BLaER1 (cell line): ENCODE measurements around the gene CTDP1.

Experiments
- H3K27ac ChIP-seq: shearing (Covaris generic); formaldehyde crosslinking; 2 replicates; pipeline ENCODE4 v1.8.1; 2022
- H3K27me3 ChIP-seq: shearing (Covaris generic); formaldehyde crosslinking; 2 replicates; pipeline ENCODE4 v1.8.1; 2022
- H3K36me3 ChIP-seq: shearing (Covaris generic); formaldehyde crosslinking; 2 replicates; pipeline ENCODE4 v1.8.1; 2022
- H3K4me1 ChIP-seq: shearing (Covaris generic); formaldehyde crosslinking; 2 replicates; pipeline ENCODE4 v1.8.1; 2022
- H3K4me2 ChIP-seq: shearing (Covaris generic); formaldehyde crosslinking; 2 replicates; pipeline ENCODE4 v1.8.1; 2022
- H3K4me3 ChIP-seq: shearing (Covaris generic); formaldehyde crosslinking; 2 replicates; pipeline ENCODE4 v1.8.1; 2022
- H3K9ac ChIP-seq: shearing (Covaris generic); formaldehyde crosslinking; 2 replicates; pipeline ENCODE4 v1.8.1; 2022
- H3K9me3 ChIP-seq: shearing (Covaris generic); formaldehyde crosslinking; 2 replicates; pipeline ENCODE4 v1.8.1; 2022
- H4K20me1 ChIP-seq: shearing (Covaris generic); formaldehyde crosslinking; 2 replicates; pipeline ENCODE4 v1.8.1; 2022
- Cebpa-rat ChIP-seq: shearing (Covaris generic); IDR thresholded peaks from 2 replicates; pipeline ENCODE4 v1.8.1; 2022

The CTDP1 gene

DNA sequence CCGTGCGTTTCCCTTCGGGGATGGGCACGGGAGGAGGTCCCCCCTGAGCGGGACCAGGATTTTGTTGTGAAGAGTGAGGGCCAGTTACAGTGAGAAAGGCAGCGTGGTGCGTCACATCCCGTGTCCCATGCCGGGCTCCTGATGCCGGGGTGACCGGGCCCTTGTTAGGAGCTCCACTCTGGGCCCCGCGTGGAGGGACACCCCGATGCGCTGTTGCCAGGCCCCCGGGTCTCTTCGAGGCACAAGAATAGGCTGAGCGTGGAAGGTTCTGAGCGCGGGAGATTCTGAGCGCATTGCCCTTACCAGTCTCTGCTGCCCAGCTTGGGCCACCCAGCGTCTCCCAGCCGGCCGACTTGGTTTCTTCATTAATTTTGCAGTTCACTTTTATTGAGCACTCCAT is 17.6 kb downstream of the CTDP1 start:
- Histone ChIP-seq H3K4me3 (no peak overlapping the region), H3K36me3 (peaks cover 69% of the 10 kb centered on the region)

DNA sequence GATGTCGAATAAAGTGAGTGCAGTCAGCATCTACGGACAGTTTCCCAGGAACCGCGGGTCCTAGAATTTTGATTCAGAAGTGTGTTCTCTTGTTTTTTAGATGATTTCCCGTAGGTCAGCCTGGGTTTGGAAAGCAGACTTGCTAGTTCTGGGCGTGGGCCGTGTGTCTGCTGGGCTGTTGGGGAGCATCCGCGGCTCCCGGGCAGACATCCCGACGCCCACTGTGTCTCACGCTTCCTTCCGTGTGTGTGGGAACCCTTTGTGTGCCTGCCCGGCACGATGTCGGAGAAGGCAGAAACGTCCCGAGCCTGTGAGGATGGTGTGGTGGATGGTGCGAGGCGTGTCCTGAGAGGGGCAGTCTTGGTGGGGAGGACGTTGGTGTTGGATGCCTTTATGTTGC is 18.4 kb downstream of the CTDP1 start:
- TF ChIP-seq Cebpa-rat = no peak

More for the DNA sequence above, 17.6 kb downstream of the CTDP1 start:
- peaks cover 31% of the 10 kb centered on the region for H3K4me1 ChIP-seq
- no peak overlapping the region for H3K27ac ChIP-seq
- TF ChIP-seq Cebpa-rat = no peak
- no peak overlapping the region for H3K4me2 ChIP-seq
- peaks cover 95% of the 10 kb centered on the region for H4K20me1 ChIP-seq
- 0 out of 2 replicates have a peak, but pooled peaks cover 3% of the 10 kb centered on the region for H3K9me3 ChIP-seq
- H3K9ac ChIP-seq = no peak overlapping the region
- no peaks in the 10 kb centered on the region for H3K27me3 ChIP-seq

GRCh38 chr18:79698668-79699335 is 19.2 kb downstream of the CTDP1 start:
- Histone ChIP-seq H3K4me1 (peaks cover 22% of the 10 kb centered on the region), H3K27ac (no peak overlapping the region)

More for the DNA sequence above, 18.4 kb downstream of the CTDP1 start:
- 0 out of 2 replicates have a peak, but pooled peaks cover 3% of the 10 kb centered on the region for H3K9me3 ChIP-seq
- H3K4me2 ChIP-seq = no peak overlapping the region
- H4K20me1 ChIP-seq = peaks cover 95% of the 10 kb centered on the region
- H3K36me3 ChIP-seq = peaks cover 77% of the 10 kb centered on the region
- H3K27me3 ChIP-seq = no peaks in the 10 kb centered on the region
- H3K4me1 ChIP-seq = peaks cover 28% of the 10 kb centered on the region
- no peak overlapping the region for H3K4me3 ChIP-seq
- no peak overlapping the region for H3K9ac ChIP-seq
- H3K27ac ChIP-seq = no peak overlapping the region

GRCh38 chr18:79699653-79700052 is 20.1 kb downstream of the CTDP1 start:
- Histone ChIP-seq H4K20me1 (peaks cover 95% of the 10 kb centered on the region), H3K36me3 (peaks cover 94% of the 10 kb centered on the region)

More at GRCh38 chr18:79698668-79699335, 19.2 kb downstream of the CTDP1 start:
- Histone ChIP-seq H3K9ac (no peak overlapping the region), H4K20me1 (peaks cover 95% of the 10 kb centered on the region), H3K27me3 (no peaks in the 10 kb centered on the region), H3K4me2 (no peak overlapping the region), H3K9me3 (0 out of 2 replicates have a peak, but pooled peaks cover 3% of the 10 kb centered on the region), H3K36me3 (peaks cover 85% of the 10 kb centered on the region), H3K4me3 (no peak overlapping the region)
- no peak for TF ChIP-seq Cebpa-rat

GRCh38 chr18:79702906-79703305 is 23.3 kb downstream of the CTDP1 start:
- Histone ChIP-seq H3K36me3 (peaks cover 100% of the 10 kb centered on the region), H3K27ac (no peak overlapping the region), H3K27me3 (no peaks in the 10 kb centered on the region), H3K9me3 (0 out of 2 replicates have a peak, but pooled peaks cover 3% of the 10 kb centered on the region), H3K4me1 (no peaks in the 10 kb centered on the region), H3K4me2 (no peak overlapping the region), H3K4me3 (no peak overlapping the region), H3K9ac (no peak overlapping the region), H4K20me1 (peaks cover 91% of the 10 kb centered on the region)
- no peak for TF ChIP-seq Cebpa-rat

More at GRCh38 chr18:79699653-79700052, 20.1 kb downstream of the CTDP1 start:
- H3K4me2 ChIP-seq = no peak overlapping the region
- peaks cover 13% of the 10 kb centered on the region for H3K4me1 ChIP-seq
- no peak overlapping the region for H3K4me3 ChIP-seq
- 0 out of 2 replicates have a peak, but pooled peaks cover 3% of the 10 kb centered on the region for H3K9me3 ChIP-seq
- no peak overlapping the region for H3K9ac ChIP-seq
- no peaks in the 10 kb centered on the region for H3K27me3 ChIP-seq
- no peak overlapping the region for H3K27ac ChIP-seq
- TF ChIP-seq Cebpa-rat = no peak

- Histone ChIP-seq H3K9ac (no peak overlapping the region), H3K4me2 (no peak overlapping the region), H3K4me1 (no peaks in the 10 kb centered on the region), H3K27me3 (no peaks in the 10 kb centered on the region), H3K36me3 (peaks cover 96% of the 10 kb centered on the region), H3K9me3 (0 out of 2 replicates have a peak, but pooled peaks cover 3% of the 10 kb centered on the region), H3K4me3 (no peak overlapping the region), H3K27ac (no peak overlapping the region), H4K20me1 (peaks cover 85% of the 10 kb centered on the region)
- TF ChIP-seq Cebpa-rat = no peak
Observed at GRCh38 chr18:79704631-79705030, 25.0 kb downstream of the CTDP1 start.

- no peak overlapping the region for H3K4me3 ChIP-seq
- H3K9me3 ChIP-seq = 0 out of 2 replicates have a peak, but pooled peaks cover 3% of the 10 kb centered on the region
- no peaks in the 10 kb centered on the region for H3K4me1 ChIP-seq
- H3K4me2 ChIP-seq = no peak overlapping the region
- H3K36me3 ChIP-seq = peaks cover 96% of the 10 kb centered on the region
- TF ChIP-seq Cebpa-rat = no peak
- no peak overlapping the region for H3K27ac ChIP-seq
- H3K27me3 ChIP-seq = no peaks in the 10 kb centered on the region
- peaks cover 78% of the 10 kb centered on the region for H4K20me1 ChIP-seq
- no peak overlapping the region for H3K9ac ChIP-seq
Observed at GRCh38 chr18:79705272-79705671, 25.7 kb downstream of the CTDP1 start.

DNA sequence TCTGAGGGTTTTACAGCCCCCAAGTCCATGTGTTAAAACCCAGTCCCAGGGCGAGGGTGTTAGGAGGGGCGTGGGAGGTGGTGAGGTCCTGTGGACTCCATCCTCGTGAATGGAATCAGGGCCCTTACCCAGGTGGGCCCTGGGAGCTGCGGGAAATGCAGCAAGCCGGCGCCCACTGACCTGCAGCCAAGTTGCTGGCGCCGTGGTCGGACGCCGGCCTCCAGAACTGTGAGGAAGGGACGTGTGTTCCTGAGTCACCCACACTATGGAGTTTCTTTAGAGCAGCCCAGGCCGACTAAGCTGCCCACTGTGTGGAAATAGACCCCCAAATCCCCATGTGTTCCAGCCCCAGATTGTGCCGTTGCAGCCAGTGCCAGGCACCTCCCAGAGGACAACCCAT is 26.4 kb downstream of the CTDP1 start:
- Histone ChIP-seq H3K4me3 (no peak overlapping the region), H4K20me1 (peaks cover 71% of the 10 kb centered on the region), H3K9me3 (no peaks in the 10 kb centered on the region), H3K4me2 (no peak overlapping the region), H3K27me3 (no peaks in the 10 kb centered on the region), H3K36me3 (peaks cover 96% of the 10 kb centered on the region), H3K9ac (no peak overlapping the region), H3K4me1 (no peaks in the 10 kb centered on the region), H3K27ac (no peak overlapping the region)
- TF ChIP-seq Cebpa-rat = no peak

GRCh38 chr18:79706658-79707057 is 27.1 kb downstream of the CTDP1 start:
- Histone ChIP-seq H4K20me1 (peaks cover 69% of the 10 kb centered on the region), H3K27ac (no peak overlapping the region), H3K9me3 (no peaks in the 10 kb centered on the region), H3K9ac (no peak overlapping the region), H3K4me1 (no peaks in the 10 kb centered on the region), H3K4me2 (no peak overlapping the region), H3K4me3 (no peak overlapping the region), H3K27me3 (no peaks in the 10 kb centered on the region), H3K36me3 (peaks cover 96% of the 10 kb centered on the region)
- TF ChIP-seq Cebpa-rat = no peak

GRCh38 chr18:79707239-79707638 is 27.6 kb downstream of the CTDP1 start:
- Histone ChIP-seq H3K4me3 (no peak overlapping the region), H3K27ac (no peak overlapping the region), H3K36me3 (peaks cover 96% of the 10 kb centered on the region), H3K9ac (no peak overlapping the region), H3K9me3 (no peaks in the 10 kb centered on the region), H4K20me1 (peaks cover 64% of the 10 kb centered on the region), H3K27me3 (no peaks in the 10 kb centered on the region), H3K4me1 (no peaks in the 10 kb centered on the region), H3K4me2 (no peak overlapping the region)
- TF ChIP-seq Cebpa-rat = no peak
